Sigmoid colon (tissue), 7 donors: ENCODE measurements around the gene ACSL6. TPM values are rescaled to one million over a fixed set of nuclear protein-coding genes. Genes with fewer than 3 reads are reported as not detected.

Source experiments
- DNase-seq: peaks from one replicate; pipeline ENCODE4 v3.0.0-alpha.2; 2019
- H3K27ac ChIP-seq, 4 donors: fragments of 200-600 bp; sonication (generic); one replicate each; pipeline ENCODE4 v1.5.1; 2016 to 2019; ENCODE audit warnings: mild to moderate bottlenecking in 1 of 4
- H3K27me3 ChIP-seq, 3 donors: fragments of 200-600 bp; sonication (generic); one replicate each; pipeline ENCODE4 v1.5.1; 2019; ENCODE audit warnings: mild to moderate bottlenecking in 1 of 3
- H3K36me3 ChIP-seq, 4 donors: fragments of 200-600 bp; sonication (generic); one replicate each; pipeline ENCODE4 v1.5.1; 2016 to 2019
- H3K4me1 ChIP-seq, 4 donors: fragments of 200-600 bp; sonication (generic); one replicate each; pipeline ENCODE4 v1.5.1; 2017 to 2019
- H3K4me3 ChIP-seq, 4 donors: fragments of 200-600 bp; sonication (generic); one replicate each; pipeline ENCODE4 v1.5.1; 2017 to 2019; ENCODE audit warnings: mild to moderate bottlenecking in 2 of 4, moderate library complexity in 1 of 4
- H3K9me3 ChIP-seq, 4 donors: fragments of 200-600 bp in 3 of 4; sonication (generic) in 3 of 4; one replicate each; pipeline versions ENCODE4 v1.5.1 to v1.6.1; 2013 to 2019
- CTCF ChIP-seq, 4 experiments: fragments of 450-650 bp in 3 of 4; fragments of 200-600 bp in 1 of 4; IDR thresholded peaks; one replicate each; pipeline ENCODE4 v1.5.1; 2016 to 2019; ENCODE audit warnings: antibody characterized with exemption in 4 of 4, mild to moderate bottlenecking in 3 of 4, moderate library complexity in 2 of 4
- EP300 ChIP-seq, 4 donors: sonication (generic); formaldehyde crosslinking; IDR thresholded peaks; one replicate each; pipeline ENCODE4 v1.6.1; 2017; ENCODE audit warnings: antibody characterized with exemption in 4 of 4
- POLR2A ChIP-seq, 2 donors: fragments of 450-650 bp; IDR thresholded peaks; one replicate each; pipeline ENCODE4 v1.6.1; 2016; ENCODE audit warnings: antibody characterized with exemption in 2 of 2, mild to moderate bottlenecking in 2 of 2, moderate library complexity in 2 of 2
- POLR2AphosphoS5 ChIP-seq, 4 donors: sonication (generic); formaldehyde crosslinking; IDR thresholded peaks; one replicate each; pipeline ENCODE4 v1.6.1; 2017; ENCODE audit warnings: antibody characterized with exemption in 4 of 4
- WGBS, 2 donors: extraction: QIAGEN DNeasy Blood & Tissue Kit; methylation state at CpG; one replicate each; pipeline ENCODE4 v1.1.7; 2013; 5-methylcytosine and 5-hydroxymethylcytosine counted together
- intact Hi-C: fragments of 100-400 bp; cut with DNase I; formaldehyde crosslinking; loops from one replicate; pipeline ENCODE4 v1.15.1; 2023
- polyA plus RNA-seq, 3 donors: library from polyadenylated mRNA; stranded (reverse); fragments of 200-250 nt; gene quantifications; one replicate each; pipeline ENCODE4 v1.2.3, GENCODE V29; 2013
- total RNA-seq, 4 donors: library from RNA; depleted of rRNA; stranded (reverse); fragments of >200 nt; gene quantifications; one replicate each; pipeline ENCODE4 v1.1.0, GENCODE V29; 2016
- donor health status: healthy with polysubstance abuse.
- donor health status: Bipolar disorder and iron deficiency.
- donor health status: healthy.

The ACSL6 gene
- total and polyA plus RNA-seq, 7 donors: 0.16 to 5.5 (median 1.8) TPM; not detected in 2

GRCh38 chr5:131957721-131958441 is 53.6 kb downstream of the ACSL6 start:
- Histone ChIP-seq H3K27me3 (no peaks in the 10 kb centered on the region), H3K4me3 (no peak overlapping the region), H3K36me3 (no peaks in the 10 kb centered on the region), H3K4me1 (no peaks in the 10 kb centered on the region), H3K27ac (no peak overlapping the region), H3K9me3 (no peaks in the 10 kb centered on the region)
- TF ChIP-seq POLR2AphosphoS5 (IDR thresholded peaks at IDR 0.05) (no peak), POLR2A (IDR thresholded peaks at IDR 0.05) (no peak), CTCF (IDR thresholded peaks at IDR 0.05) (no peak), EP300 (IDR thresholded peaks at IDR 0.05) (no peak)
- intact Hi-C loops: no loop called here
- no peak for DNase-seq
- WGBS, 2 donors: 86 to 90% methylated on average over 8 of the region's 8 CpGs

GRCh38 chr5:131953969-131954368 is 57.5 kb downstream of the ACSL6 start:
- TF ChIP-seq EP300 (IDR thresholded peaks at IDR 0.05) (no peak), POLR2A (IDR thresholded peaks at IDR 0.05) (no peak), CTCF (IDR thresholded peaks at IDR 0.05) (no peak), POLR2AphosphoS5 (IDR thresholded peaks at IDR 0.05) (no peak)
- no peaks in the 10 kb centered on the region for H3K4me1 ChIP-seq
- no peak overlapping the region for H3K4me3 ChIP-seq
- DNase-seq: no peak
- no peaks in the 10 kb centered on the region for H3K9me3 ChIP-seq
- H3K27me3 ChIP-seq: no peaks in the 10 kb centered on the region
- H3K27ac ChIP-seq: no peak overlapping the region
- intact Hi-C loops: no loop called here
- no peaks in the 10 kb centered on the region for H3K36me3 ChIP-seq

GRCh38 chr5:131952301-131952857 is 59.1 kb downstream of the ACSL6 start:
- H3K4me3 ChIP-seq: no peak overlapping the region
- H3K27me3 ChIP-seq: no peaks in the 10 kb centered on the region
- H3K9me3 ChIP-seq: no peaks in the 10 kb centered on the region
- WGBS, 2 donors: 54 to 81% methylated on average over 3 of the region's 3 CpGs
- H3K4me1 ChIP-seq: no peaks in the 10 kb centered on the region
- H3K27ac ChIP-seq: no peak overlapping the region
- DNase-seq: no peak
- intact Hi-C loops: no loop called here
- H3K36me3 ChIP-seq: no peaks in the 10 kb centered on the region
- TF ChIP-seq POLR2AphosphoS5 (IDR thresholded peaks at IDR 0.05) (no peak), CTCF (IDR thresholded peaks at IDR 0.05) (no peak), POLR2A (IDR thresholded peaks at IDR 0.05) (no peak), EP300 (IDR thresholded peaks at IDR 0.05) (no peak)

GRCh38 chr5:131950706-131951105 is 60.8 kb downstream of the ACSL6 start:
- 96% methylated on average over 1 of the region's 1 CpG for WGBS, 2 donors
- H3K27me3 ChIP-seq: no peaks in the 10 kb centered on the region
- H3K4me1 ChIP-seq: no peaks in the 10 kb centered on the region
- TF ChIP-seq POLR2AphosphoS5 (IDR thresholded peaks at IDR 0.05) (no peak), EP300 (IDR thresholded peaks at IDR 0.05) (no peak), CTCF (IDR thresholded peaks at IDR 0.05) (no peak), POLR2A (IDR thresholded peaks at IDR 0.05) (no peak)
- DNase-seq: no peak
- H3K9me3 ChIP-seq: no peaks in the 10 kb centered on the region
- no peaks in the 10 kb centered on the region for H3K36me3 ChIP-seq
- intact Hi-C loops: no loop called here
- H3K4me3 ChIP-seq: no peak overlapping the region
- H3K27ac ChIP-seq: no peak overlapping the region
